Endothelial cell (in vitro differentiated cells): ENCODE data around the gene LCN2. TPM values are rescaled to one million over a fixed set of nuclear protein-coding genes. Genes with fewer than 3 reads are reported as not detected.
A peak's percentile ranks its signal among the peaks of the same experiment; 100 is the strongest.

Experiments
- DNase-seq: peaks from one replicate; pipeline ENCODE4 v3.0.0; 2021; ENCODE audit warnings: low spot score
- H3K27ac Mint-ChIP-seq: one replicate; pipeline ENCODE4 v1.8.0; 2021; ENCODE audit warnings: mixed read lengths, inconsistent platforms; ENCODE audit not compliant: unreplicated experiment
- H3K27me3 Mint-ChIP-seq: one replicate; pipeline ENCODE4 v1.8.0; 2021; ENCODE audit warnings: mild to moderate bottlenecking, moderate library complexity, mixed read lengths, inconsistent platforms; ENCODE audit not compliant: unreplicated experiment
- H3K36me3 Mint-ChIP-seq: one replicate; pipeline ENCODE4 v1.8.0; 2021; ENCODE audit warnings: mild to moderate bottlenecking, low read depth, mixed read lengths, inconsistent platforms; ENCODE audit not compliant: unreplicated experiment
- H3K4me1 Mint-ChIP-seq: one replicate; pipeline ENCODE4 v1.8.0; 2021; ENCODE audit warnings: mild to moderate bottlenecking, mixed read lengths, inconsistent platforms; ENCODE audit not compliant: unreplicated experiment
- H3K4me3 Mint-ChIP-seq: one replicate; pipeline ENCODE4 v1.8.0; 2021; ENCODE audit warnings: mild to moderate bottlenecking, mixed read lengths, inconsistent platforms; ENCODE audit not compliant: unreplicated experiment
- H3K9me3 Mint-ChIP-seq: one replicate; pipeline ENCODE4 v1.8.0; 2021; ENCODE audit warnings: mixed read lengths, inconsistent platforms; ENCODE audit not compliant: unreplicated experiment
- CTCF ChIP-seq: fragments of 200-600 bp; sonication (generic); IDR thresholded peaks from one replicate; pipeline ENCODE4 v1.5.0; 2021; ENCODE audit warnings: antibody characterized with exemption; ENCODE audit not compliant: unreplicated experiment
- long read RNA-seq: library from polyadenylated mRNA; unstranded; transcript quantifications from one replicate; pipeline ENCODE4 v2.0.0, GENCODE V29; 2020; ENCODE audit not compliant: unreplicated experiment
- total RNA-seq: library from RNA; stranded (reverse); fragmentation: NEBNext Ultra II Directional; extraction: Animal tissue kit (Norgen Biotek cat#: 25700); gene quantifications from one replicate; pipeline ENCODE4 v1.2.1, GENCODE V29; 2021; ENCODE audit not compliant: unreplicated experiment

LCN2 gene
- total RNA-seq = not detected
- long read RNA-seq = 0 reads

GRCh38 chr9:128149001-128149701 lies at the start of gene LCN2:
TSS of gene LCN2 (plus strand) at chr9:128149453. CDS start at chr9:128149526, 73 bp downstream.
- TF ChIP-seq CTCF = no peak
- Mint-ChIP-seq H3K27me3 (peaks cover 10% of the 10 kb centered on the region), H3K4me1 (peaks cover 7% of the 10 kb centered on the region), H3K4me3 (no peak within 1 kb of the TSS), H3K27ac (peak within 1 kb of the TSS; percentile 20), H3K36me3 (no peaks in the 10 kb centered on the region), H3K9me3 (no peaks in the 10 kb centered on the region)
- no peak for DNase-seq

- Mint-ChIP-seq H3K36me3 (peaks cover 11% of the 10 kb centered on the region), H3K27me3 (peaks cover 5% of the 10 kb centered on the region), H3K4me1 (peaks cover 25% of the 10 kb centered on the region), H3K4me3 (no peak overlapping the region), H3K27ac (peak overlapping the region; percentile 99), H3K9me3 (no peaks in the 10 kb centered on the region)
- TF ChIP-seq CTCF = no peak
- DNase-seq = no peak
Observed at GRCh38 chr9:128099932-128100491, 49.2 kb upstream of the LCN2 start.

GRCh38 chr9:128100581-128100980 lies 48.7 kb upstream of the LCN2 start:
- H3K4me1 Mint-ChIP-seq = peaks cover 25% of the 10 kb centered on the region
- no peak overlapping the region for H3K4me3 Mint-ChIP-seq
- H3K27me3 Mint-ChIP-seq = peaks cover 5% of the 10 kb centered on the region
- peaks cover 11% of the 10 kb centered on the region for H3K36me3 Mint-ChIP-seq
- no peaks in the 10 kb centered on the region for H3K9me3 Mint-ChIP-seq
- H3K27ac Mint-ChIP-seq = no peak overlapping the region
- no peak for TF ChIP-seq CTCF
- no peak for DNase-seq

GRCh38 chr9:128101231-128101661 lies 48.0 kb upstream of the LCN2 start:
- Mint-ChIP-seq H3K4me3 (no peak overlapping the region), H3K9me3 (no peaks in the 10 kb centered on the region), H3K27me3 (peaks cover 5% of the 10 kb centered on the region), H3K4me1 (peaks cover 25% of the 10 kb centered on the region), H3K27ac (no peak overlapping the region), H3K36me3 (peaks cover 11% of the 10 kb centered on the region)
- TF ChIP-seq CTCF = no peak
- no peak for DNase-seq

- DNase-seq = no peak
- TF ChIP-seq CTCF = no peak
- H3K4me1 Mint-ChIP-seq = peaks cover 25% of the 10 kb centered on the region
- peak overlapping the region; percentile 80 for H3K27ac Mint-ChIP-seq
- H3K9me3 Mint-ChIP-seq = no peaks in the 10 kb centered on the region
- peaks cover 14% of the 10 kb centered on the region for H3K36me3 Mint-ChIP-seq
- no peak overlapping the region for H3K4me3 Mint-ChIP-seq
- H3K27me3 Mint-ChIP-seq = peaks cover 5% of the 10 kb centered on the region
Observed at GRCh38 chr9:128101690-128102089, 47.6 kb upstream of the LCN2 start.
